HCT116 (cell line): ENCODE data around the gene PRKAG2. TPM values are rescaled to one million over a fixed set of nuclear protein-coding genes. Genes with fewer than 3 reads are reported as not detected.

Source experiments
- ATAC-seq: fragments of 200-7000 bp; cut with Tn5 transposase; 2 replicates; pipeline ENCODE4 v1.9.1; 2020; ENCODE audit warnings: mild to moderate bottlenecking, moderate library complexity
- BruUV-seq: library from RNA; stranded (reverse); fragments of 400-500 nt; replicated peaks from 2 replicates; lab custom pipeline; 2021; lab: Mats Ljungman, UMichigan
- CTCF ChIA-PET: fragments of 300-600 bp; sonication (Branson Sonifier 250); formaldehyde crosslinking; loops from one replicate; lab custom pipeline; 2021; ENCODE audit warnings: antibody characterized with exemption; lab: Charles Lee
- POLR2A ChIA-PET: fragments of 300-600, 350-600 bp; sonication (Branson Sonifier 250); formaldehyde crosslinking; loops from one replicate; lab custom pipeline; 2021; ENCODE audit warnings: antibody characterized with exemption; lab: Charles Lee
- RAD21 ChIA-PET, 2 experiments: fragments of 300-600 bp; sonication (Branson Sonifier 250); formaldehyde crosslinking; loops; one replicate each; lab custom pipeline; 2023; ENCODE audit warnings: low total read pairs in 2 of 2; ENCODE audit not compliant: uncharacterized antibody in 2 of 2, unreplicated experiment in 2 of 2, low non-redundant PET in 1 of 2; lab: Charles Lee
- DNase-seq: peaks from one replicate; pipeline ENCODE4 v3.0.0-alpha.2; 2010; ENCODE audit warnings: low read depth, low spot score
- H2AFZ ChIP-seq: fragments of 200-600 bp; shearing (Covaris generic), sonication (generic); 2 replicates; pipeline ENCODE4 v1.6.1; 2017; ENCODE audit warnings: low read depth, mixed run types, mixed read lengths, antibody characterized with exemption, low read length; ENCODE audit not compliant: poor library complexity, severe bottlenecking
- H3K27ac ChIP-seq: 2 replicates; pipeline ENCODE4 v1.5.1; 2012; ENCODE audit warnings: low read depth, low read length
- H3K27me3 ChIP-seq: fragments of 200-600 bp; sonication (generic); 2 replicates; pipeline ENCODE4 v1.6.1; 2016; ENCODE audit warnings: mixed run types, low read length, mixed read lengths; ENCODE audit not compliant: insufficient read depth
- H3K36me3 ChIP-seq, 2 experiments: fragments of 200-500 bp in 1 of 2; fragments of 200-600 bp in 1 of 2; sonication (Bioruptor generic) in 1 of 2; sonication (generic) in 1 of 2; 2 replicates each; pipeline versions ENCODE4 v1.5.1 to v1.6.1; 2014 to 2016; ENCODE audit warnings: low read length in 2 of 2, inconsistent platforms in 1 of 2, mixed read lengths in 1 of 2, mixed run types in 1 of 2; ENCODE audit not compliant: insufficient read depth in 2 of 2, control insufficient read depth in 1 of 2
- H3K4me1 ChIP-seq, 2 experiments: fragments of 200-600 bp in 1 of 2; sonication (generic) in 1 of 2; 2 replicates each; pipeline versions ENCODE4 v1.5.1 to v1.6.1; 2012 to 2017; ENCODE audit warnings: low read length in 2 of 2, inconsistent platforms in 1 of 2, mild to moderate bottlenecking in 1 of 2, mixed read lengths in 1 of 2, mixed run types in 1 of 2, moderate library complexity in 1 of 2; ENCODE audit not compliant: insufficient read depth in 2 of 2, control insufficient read depth in 1 of 2
- H3K4me2 ChIP-seq: fragments of 200-600 bp; sonication (generic); 2 replicates; pipeline ENCODE4 v1.6.1; 2017; ENCODE audit warnings: mixed run types, low read length, mixed read lengths
- H3K4me3 ChIP-seq, 2 experiments: fragments of 200-600 bp in 1 of 2; sonication (generic) in 1 of 2; replicated peaks in 1 of 2; 2 replicates each; pipeline ENCODE4 v1.5.1; 2011 to 2016; ENCODE audit warnings: low read length in 2 of 2, control low read depth in 1 of 2, low read depth in 1 of 2, mild to moderate bottlenecking in 1 of 2, mixed read lengths in 1 of 2, mixed run types in 1 of 2
- H3K79me2 ChIP-seq: fragments of 200-600 bp; sonication (generic); 2 replicates; pipeline ENCODE4 v1.6.1; 2017; ENCODE audit warnings: mild to moderate bottlenecking, mixed run types, low read length, moderate library complexity, mixed read lengths; ENCODE audit not compliant: insufficient read depth
- H3K9ac ChIP-seq: fragments of 200-600 bp; sonication (generic); 2 replicates; pipeline ENCODE4 v1.6.1; 2016; ENCODE audit warnings: low read length, mixed read lengths
- H3K9me2 ChIP-seq: fragments of 200-600 bp; sonication (generic), shearing (Covaris generic); 2 replicates; pipeline ENCODE4 v1.6.1; 2017; ENCODE audit warnings: mixed run types, mild to moderate bottlenecking, moderate library complexity; ENCODE audit not compliant: insufficient read depth
- H3K9me3 ChIP-seq, 2 experiments: fragments of 200-500 bp in 1 of 2; fragments of 200-600 bp in 1 of 2; sonication (Bioruptor generic) in 1 of 2; sonication (generic) in 1 of 2; 2 replicates each; pipeline ENCODE4 v1.6.1; 2014 to 2017; ENCODE audit warnings: low read length in 2 of 2, mixed read lengths in 2 of 2, inconsistent platforms in 1 of 2, low read depth in 1 of 2, mild to moderate bottlenecking in 1 of 2, mixed run types in 1 of 2, moderate library complexity in 1 of 2; ENCODE audit not compliant: control insufficient read depth in 1 of 2, insufficient read depth in 1 of 2
- H4K20me1 ChIP-seq: fragments of 200-600 bp; sonication (generic), shearing (Covaris generic); 2 replicates; pipeline ENCODE4 v1.6.1; 2017; ENCODE audit warnings: mixed run types, mild to moderate bottlenecking, moderate library complexity; ENCODE audit not compliant: insufficient read depth
- CBX3 ChIP-seq: IDR thresholded peaks from 2 replicates; pipeline ENCODE4 v1.6.1; 2012; ENCODE audit warnings: low read depth
- EGR1 ChIP-seq: IDR thresholded peaks from 2 replicates; pipeline ENCODE4 v1.6.1; 2012; ENCODE audit warnings: low read depth
- JUND ChIP-seq: IDR thresholded peaks from 2 replicates; pipeline ENCODE4 v1.6.1; 2012
- POLR2AphosphoS5 ChIP-seq: IDR thresholded peaks from 2 replicates; pipeline ENCODE4 v1.6.1; 2011; ENCODE audit warnings: mild to moderate bottlenecking, low read depth, low read length, moderate library complexity
- RAD21 ChIP-seq: IDR thresholded peaks from 2 replicates; pipeline ENCODE4 v1.6.1; 2012; ENCODE audit warnings: low read depth, mild to moderate bottlenecking
- SIN3A ChIP-seq: IDR thresholded peaks from 2 replicates; pipeline ENCODE4 v1.6.1; 2012; ENCODE audit warnings: low read depth
- SP1 ChIP-seq: IDR thresholded peaks from 2 replicates; pipeline ENCODE4 v1.6.1; 2012; ENCODE audit warnings: low read depth
- ZNF274 ChIP-seq: fragments of 200-500 bp; sonication (Bioruptor generic); IDR thresholded peaks from 2 replicates; pipeline ENCODE4 v1.6.1; 2014; ENCODE audit warnings: mild to moderate bottlenecking, low read depth, low read length, inconsistent platforms
- intact Hi-C: fragments of 100-400 bp; cut with micrococcal nuclease; formaldehyde crosslinking; loops from 2 replicates; pipeline ENCODE4 v1.10.0; 2022
- total RNA-seq: library from RNA; stranded (reverse); gene quantifications from one replicate; pipeline ENCODE4 v1.2.1, GENCODE V29; 2021; ENCODE audit not compliant: unreplicated experiment
- TF ChIP-seq, protein P1 (sequence below): IDR thresholded peaks from 2 replicates; pipeline ENCODE4 v1.6.1; 2012
- TF ChIP-seq, protein P2 (sequence below), 3 experiments: fragments of 200-600 bp in 1 of 3; sonication (generic) in 1 of 3; IDR thresholded peaks in 2 of 3; conservative IDR thresholded peaks in 1 of 3; 2 replicates each; pipeline ENCODE4 v1.5.1; 2012 to 2017; ENCODE audit warnings: low read depth in 2 of 3, low read length in 2 of 3, antibody characterized with exemption in 1 of 3, borderline replicate concordance in 1 of 3, control low read depth in 1 of 3, mild to moderate bottlenecking in 1 of 3, mixed read lengths in 1 of 3, mixed run types in 1 of 3, moderate library complexity in 1 of 3; ENCODE audit not compliant: insufficient read depth in 1 of 3
- TF ChIP-seq, protein P3 (sequence below): IDR thresholded peaks from 2 replicates; pipeline ENCODE4 v1.6.1; 2012

PRKAG2 gene
- total RNA-seq, 1 experiment from 2014 or later = 23.6 TPM

DNA sequence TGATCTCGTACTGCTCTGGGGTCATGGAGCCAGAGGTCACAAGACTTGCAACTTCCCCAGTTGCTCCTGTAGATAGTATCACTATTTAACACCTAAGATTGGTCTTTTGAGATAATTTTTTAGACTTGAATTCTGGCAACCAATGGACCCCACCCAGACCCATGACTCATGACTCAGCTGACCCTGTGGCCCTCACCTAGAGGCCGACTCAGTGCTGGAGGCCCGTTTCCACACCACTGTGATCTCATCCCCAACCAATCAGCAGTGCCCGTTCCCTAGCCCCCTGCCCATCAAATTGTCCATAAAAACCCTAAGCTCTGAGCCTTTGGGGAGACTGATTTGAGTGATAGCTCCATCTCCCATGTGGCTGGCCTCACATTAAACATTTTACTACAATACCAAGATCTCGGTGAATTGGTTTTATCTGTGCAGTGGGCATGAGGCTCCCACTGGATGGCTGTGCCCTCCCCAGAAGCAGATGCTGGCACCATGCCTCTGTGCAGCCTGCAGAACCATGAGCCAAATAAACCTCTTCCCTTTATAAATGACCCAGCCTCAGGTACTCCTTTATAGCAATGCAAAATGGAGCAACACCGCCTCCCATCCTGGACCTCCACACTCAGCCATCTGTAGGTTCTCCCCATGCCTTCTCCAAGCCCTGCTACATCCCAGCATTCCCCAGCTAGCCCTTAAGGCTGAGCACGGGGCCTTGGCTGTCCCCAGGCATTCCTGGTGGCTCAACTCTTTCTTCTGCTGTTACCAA lies 98.8 kb downstream of the PRKAG2 start:
- no peak overlapping the region for H3K4me3 ChIP-seq
- no peak for ATAC-seq
- H4K20me1 ChIP-seq = no peaks in the 10 kb centered on the region
- H3K9ac ChIP-seq = no peak overlapping the region
- no peaks in the 10 kb centered on the region for H3K27me3 ChIP-seq
- no peaks in the 10 kb centered on the region for H3K9me3 ChIP-seq
- TF ChIP-seq JUND = no peak
- TF ChIP-seq, protein P1, sequence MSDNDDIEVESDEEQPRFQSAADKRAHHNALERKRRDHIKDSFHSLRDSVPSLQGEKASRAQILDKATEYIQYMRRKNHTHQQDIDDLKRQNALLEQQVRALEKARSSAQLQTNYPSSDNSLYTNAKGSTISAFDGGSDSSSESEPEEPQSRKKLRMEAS = no peak
- no peak for TF ChIP-seq ZNF274
- TF ChIP-seq SIN3A = no peak
- TF ChIP-seq, protein P2, sequence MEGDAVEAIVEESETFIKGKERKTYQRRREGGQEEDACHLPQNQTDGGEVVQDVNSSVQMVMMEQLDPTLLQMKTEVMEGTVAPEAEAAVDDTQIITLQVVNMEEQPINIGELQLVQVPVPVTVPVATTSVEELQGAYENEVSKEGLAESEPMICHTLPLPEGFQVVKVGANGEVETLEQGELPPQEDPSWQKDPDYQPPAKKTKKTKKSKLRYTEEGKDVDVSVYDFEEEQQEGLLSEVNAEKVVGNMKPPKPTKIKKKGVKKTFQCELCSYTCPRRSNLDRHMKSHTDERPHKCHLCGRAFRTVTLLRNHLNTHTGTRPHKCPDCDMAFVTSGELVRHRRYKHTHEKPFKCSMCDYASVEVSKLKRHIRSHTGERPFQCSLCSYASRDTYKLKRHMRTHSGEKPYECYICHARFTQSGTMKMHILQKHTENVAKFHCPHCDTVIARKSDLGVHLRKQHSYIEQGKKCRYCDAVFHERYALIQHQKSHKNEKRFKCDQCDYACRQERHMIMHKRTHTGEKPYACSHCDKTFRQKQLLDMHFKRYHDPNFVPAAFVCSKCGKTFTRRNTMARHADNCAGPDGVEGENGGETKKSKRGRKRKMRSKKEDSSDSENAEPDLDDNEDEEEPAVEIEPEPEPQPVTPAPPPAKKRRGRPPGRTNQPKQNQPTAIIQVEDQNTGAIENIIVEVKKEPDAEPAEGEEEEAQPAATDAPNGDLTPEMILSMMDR (IDR thresholded peaks at IDR 0.05 in 2 of 3, conservative IDR thresholded peaks at IDR 0.05 in 1 of 3; ENCODE audit: borderline replicate concordance in 1 of 3, insufficient read depth in 1 of 3, low read depth in 2 of 3, low read length in 2 of 3) = no peak
- TF ChIP-seq POLR2AphosphoS5 = no peak
- TF ChIP-seq CBX3 = no peak
- TF ChIP-seq EGR1 = no peak
- TF ChIP-seq SP1 = no peak
- TF ChIP-seq, protein P3, sequence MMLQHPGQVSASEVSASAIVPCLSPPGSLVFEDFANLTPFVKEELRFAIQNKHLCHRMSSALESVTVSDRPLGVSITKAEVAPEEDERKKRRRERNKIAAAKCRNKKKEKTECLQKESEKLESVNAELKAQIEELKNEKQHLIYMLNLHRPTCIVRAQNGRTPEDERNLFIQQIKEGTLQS = no peak
- TF ChIP-seq RAD21 = no peak
- H3K79me2 ChIP-seq = no peaks in the 10 kb centered on the region
- no peak for DNase-seq
- intact Hi-C loops = no loop called here
- POLR2A ChIA-PET = no interaction called here
- no peaks in the 10 kb centered on the region for H3K36me3 ChIP-seq
- BruUV-seq = no TSS peak
- CTCF ChIA-PET = interaction anchor here (1.2 kb wide), 1 partner anchor 18 kb away, joined by 3 read pairs; no protein-coding TSS in a partner anchor
- peaks cover 5 to 9% of the 10 kb centered on the region in 2 experiments for H3K4me1 ChIP-seq
- RAD21 ChIA-PET = no interaction called here
- H2AFZ ChIP-seq = no peak overlapping the region
- H3K4me2 ChIP-seq = no peak overlapping the region
- no peak overlapping the region for H3K27ac ChIP-seq
- no peaks in the 10 kb centered on the region for H3K9me2 ChIP-seq
